HG03378 (cell line): Measurements from ENCODE around the gene SRPK2.

ENCODE experiments used
- ATAC-seq: cut with Tn5 transposase; IDR thresholded peaks from one replicate; pipeline ENCODE4 v1.9.1; 2021; ENCODE audit warnings: mild to moderate bottlenecking, moderate library complexity; ENCODE audit not compliant: unreplicated experiment

Gene SRPK2

GRCh38 chr7:105149827-105150226 is 238.9 kb downstream of the SRPK2 start:
- no peak for ATAC-seq

- ATAC-seq, result no peak
Observed at GRCh38 chr7:105141068-105141467, 247.7 kb downstream of the SRPK2 start.

GRCh38 chr7:105139381-105139780 is 249.3 kb downstream of the SRPK2 start:
- no peak for ATAC-seq

- no peak for ATAC-seq
Observed at GRCh38 chr7:105137898-105138297, 250.8 kb downstream of the SRPK2 start.

GRCh38 chr7:105136221-105136620 is 252.5 kb downstream of the SRPK2 start:
- no peak for ATAC-seq

GRCh38 chr7:105133986-105134655 is 254.6 kb downstream of the SRPK2 start:
- no peak for ATAC-seq

GRCh38 chr7:105133358-105133757 is 255.4 kb downstream of the SRPK2 start:
- ATAC-seq, result no peak

- no peak for ATAC-seq
Observed at GRCh38 chr7:105132835-105133234, 255.9 kb downstream of the SRPK2 start.

GRCh38 chr7:105132335-105132734 is 256.4 kb downstream of the SRPK2 start:
- no peak for ATAC-seq

GRCh38 chr7:105131890-105132289 is 256.8 kb downstream of the SRPK2 start:
- no peak for ATAC-seq

GRCh38 chr7:105131033-105131656 is 257.6 kb downstream of the SRPK2 start:
- peak; percentile 58 for ATAC-seq

GRCh38 chr7:105130580-105130979 is 258.1 kb downstream of the SRPK2 start:
- no peak for ATAC-seq

- no peak for ATAC-seq
Observed at GRCh38 chr7:105130048-105130447, 258.7 kb downstream of the SRPK2 start.

GRCh38 chr7:105127179-105127578 is 261.5 kb downstream of the SRPK2 start:
- ATAC-seq, result no peak

- ATAC-seq, result no peak
Observed at GRCh38 chr7:105126436-105126975, 262.2 kb downstream of the SRPK2 start.

- ATAC-seq, result no peak
Observed at GRCh38 chr7:105125745-105126144, 263.0 kb downstream of the SRPK2 start.

- ATAC-seq, result no peak
Observed at GRCh38 chr7:105122619-105123018, 266.1 kb downstream of the SRPK2 start.

GRCh38 chr7:105118612-105119600 is 269.8 kb downstream of the SRPK2 start:
- ATAC-seq, result no peak

- no peak for ATAC-seq
Observed at GRCh38 chr7:105112440-105113418, 276.0 kb downstream of the SRPK2 start.

GRCh38 chr7:105107458-105107857 is 281.3 kb downstream of the SRPK2 start:
- no peak for ATAC-seq
